PC-3 (cell line): Measurements from ENCODE around the gene FST.

ENCODE experiments used
- CTCF ChIP-seq: fragments of 300-600 bp; sonication (generic); conservative IDR thresholded peaks from 2 replicates; pipeline ENCODE4 v1.5.1; 2017; ENCODE audit warnings: antibody characterized with exemption, low read depth, mild to moderate bottlenecking, low read length
- EZH2 ChIP-seq: fragments of 300-600 bp; sonication (generic); IDR thresholded peaks from one replicate; pipeline ENCODE4 v1.6.1; 2017; ENCODE audit warnings: antibody characterized with exemption, mild to moderate bottlenecking, low read length; ENCODE audit not compliant: unreplicated experiment

GRCh38 chr5:53454719-53455000, 25.8 kb upstream of the FST start:
- TF ChIP-seq CTCF = no peak
- no peak for TF ChIP-seq EZH2
